ENCODE data around the gene ID2.
A peak's percentile ranks its signal among the peaks of the same experiment; 100 is the strongest.

ID2 gene

DNA sequence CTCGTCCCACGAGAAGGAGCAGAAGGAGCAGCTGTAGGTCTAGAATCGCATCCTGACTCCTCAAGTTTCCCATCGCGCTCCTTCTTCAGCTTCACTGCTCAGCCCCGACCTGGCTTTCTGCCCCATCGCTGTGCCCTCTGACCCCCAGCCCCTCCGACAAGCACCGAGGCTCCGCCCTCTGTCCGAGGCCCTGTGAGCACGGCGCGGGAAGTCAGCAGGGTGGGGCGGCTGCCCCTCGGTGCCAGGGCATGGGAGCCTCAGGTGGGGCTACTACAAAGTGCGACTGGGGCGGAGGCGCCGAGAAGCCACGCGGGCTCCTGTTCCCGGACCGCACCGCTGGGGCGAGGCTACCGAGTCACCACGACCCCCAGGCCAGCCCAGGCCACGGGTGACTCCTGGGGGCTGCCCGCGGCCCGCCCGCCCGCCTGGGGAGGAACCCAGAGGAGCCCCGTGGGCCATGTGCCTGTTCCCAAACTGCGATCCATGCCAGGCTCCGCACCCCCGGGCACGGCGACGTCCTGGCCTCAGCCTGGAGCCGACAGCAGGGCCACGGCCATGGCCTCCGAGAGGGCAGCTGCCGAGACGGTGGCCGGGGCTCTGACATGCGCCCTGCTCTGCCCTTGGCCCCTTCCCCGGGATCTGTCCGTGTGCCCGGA lies 36.6 kb upstream of the ID2 start:
- no peak for TF ChIP-seq Cebpa-rat (IDR thresholded peaks at IDR 0.05)
- Histone ChIP-seq H3K9ac (no peak overlapping the region), H3K9me3 (replicated peaks in 1 of 11) (peaks cover 37 to 46% (median 44%) of the 10 kb centered on the region in 11 experiments), H3K4me3 (no peak overlapping the region), H3K4me2 (peak overlapping the region in 3 of 11 experiments; percentile 16 to 60 (median 52); a peak in 3 of 22 replicates), H3K27ac (peak overlapping the region in 3 of 11 experiments; percentile 39 to 44 (median 42); a peak in 3 of 22 replicates), H3K36me3 (peaks cover 0 to 12% (median 0%) of the 10 kb centered on the region in 11 experiments; a peak in 3 of 22 replicates), H3K27me3 (no peaks in the 10 kb centered on the region), H3K4me1 (peaks cover 0 to 8% (median 5%) of the 10 kb centered on the region in 10 experiments; a peak in 10 of 20 replicates), H4K20me1 (no peaks in the 10 kb centered on the region)

DNA sequence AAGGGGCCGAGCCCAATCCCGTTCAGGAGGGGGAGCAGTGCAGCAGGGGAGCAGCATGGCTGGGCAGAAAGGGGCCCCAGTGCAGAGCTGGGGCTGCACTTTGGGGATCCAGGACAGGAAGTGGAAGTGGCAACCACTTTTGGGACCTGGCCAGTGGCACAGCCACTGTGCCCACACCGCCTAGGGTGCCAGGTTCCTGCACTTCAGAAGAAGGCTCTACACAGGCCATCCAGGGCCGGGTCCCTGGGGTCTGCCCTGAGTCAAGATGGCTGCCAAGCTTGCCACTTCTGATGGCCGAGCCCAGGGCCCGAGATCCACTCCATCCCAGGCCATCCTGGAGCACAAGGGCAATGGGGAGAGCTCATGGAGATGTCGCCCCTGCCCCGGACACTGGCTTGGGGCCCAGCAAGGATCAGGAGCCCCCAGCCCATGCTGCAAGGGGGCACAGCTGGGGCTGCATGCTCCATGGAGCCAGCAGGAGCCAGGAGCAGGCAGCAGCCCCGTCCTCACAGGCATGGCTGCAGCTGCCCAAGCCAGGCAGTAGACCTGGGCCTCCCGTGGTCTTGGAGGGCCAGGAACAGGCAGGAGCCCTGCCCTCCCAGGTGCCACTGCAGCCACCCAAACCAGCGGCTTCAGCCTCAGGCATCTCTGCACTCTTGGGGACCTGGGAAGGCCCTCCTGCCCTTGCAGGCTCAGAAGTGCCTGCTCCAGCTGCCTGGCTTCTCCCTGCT lies 35.0 kb upstream of the ID2 start:
- no peaks in the 10 kb centered on the region for H3K27me3 ChIP-seq
- no peak for TF ChIP-seq Cebpa-rat (IDR thresholded peaks at IDR 0.05)

DNA sequence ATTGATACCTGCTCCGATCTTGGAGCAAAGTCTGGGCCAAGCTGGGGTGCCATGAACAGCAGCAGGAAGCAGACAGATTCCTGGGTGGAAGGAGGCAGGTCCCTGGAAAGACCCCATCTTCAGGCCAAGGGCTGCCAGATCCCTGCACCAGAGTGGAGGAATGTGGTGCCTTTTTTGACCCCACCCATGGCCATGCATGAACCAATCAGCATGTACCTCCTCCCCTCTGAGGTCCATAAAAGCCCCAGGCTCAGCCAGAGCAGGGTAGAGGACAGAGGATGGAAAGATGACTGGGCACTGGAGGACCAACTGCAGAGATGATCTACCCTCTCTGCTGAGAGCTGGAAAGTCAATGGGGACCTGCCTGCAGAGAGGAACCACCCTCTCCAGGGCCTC lies 34.4 kb upstream of the ID2 start:
- H3K4me3 ChIP-seq, result 0 out of 20 replicates have a peak overlapping the region, but pooled peaks of 1 of the 10 experiments have one; percentile 28
- no peak overlapping the region for H3K9ac ChIP-seq
- peaks cover 0 to 12% (median 0%) of the 10 kb centered on the region in 11 experiments; a peak in 3 of 22 replicates for H3K36me3 ChIP-seq
- peaks cover 37 to 46% (median 44%) of the 10 kb centered on the region in 11 experiments for H3K9me3 ChIP-seq (replicated peaks in 1 of 11)
- no peak for TF ChIP-seq Cebpa-rat (IDR thresholded peaks at IDR 0.05)
- H3K4me1 ChIP-seq, result peaks cover 4 to 16% (median 11%) of the 10 kb centered on the region in 10 experiments; a peak in 17 of 20 replicates
- no peak overlapping the region for H3K27ac ChIP-seq
- no peak overlapping the region for H3K4me2 ChIP-seq
- H3K27me3 ChIP-seq, result no peaks in the 10 kb centered on the region
- no peaks in the 10 kb centered on the region for H4K20me1 ChIP-seq

More for the DNA sequence above, 35.0 kb upstream of the ID2 start:
- Histone ChIP-seq H3K36me3 (peaks cover 0 to 12% (median 0%) of the 10 kb centered on the region in 11 experiments; a peak in 3 of 22 replicates), H4K20me1 (no peaks in the 10 kb centered on the region), H3K4me2 (no peak overlapping the region), H3K4me1 (peaks cover 1 to 10% (median 6%) of the 10 kb centered on the region in 10 experiments; a peak in 17 of 20 replicates), H3K4me3 (peak overlapping the region in 1 of 10 experiments; percentile 28; a peak in 1 of 20 replicates), H3K27ac (no peak overlapping the region), H3K9me3 (replicated peaks in 1 of 11) (peaks cover 37 to 46% (median 44%) of the 10 kb centered on the region in 11 experiments), H3K9ac (no peak overlapping the region)

DNA sequence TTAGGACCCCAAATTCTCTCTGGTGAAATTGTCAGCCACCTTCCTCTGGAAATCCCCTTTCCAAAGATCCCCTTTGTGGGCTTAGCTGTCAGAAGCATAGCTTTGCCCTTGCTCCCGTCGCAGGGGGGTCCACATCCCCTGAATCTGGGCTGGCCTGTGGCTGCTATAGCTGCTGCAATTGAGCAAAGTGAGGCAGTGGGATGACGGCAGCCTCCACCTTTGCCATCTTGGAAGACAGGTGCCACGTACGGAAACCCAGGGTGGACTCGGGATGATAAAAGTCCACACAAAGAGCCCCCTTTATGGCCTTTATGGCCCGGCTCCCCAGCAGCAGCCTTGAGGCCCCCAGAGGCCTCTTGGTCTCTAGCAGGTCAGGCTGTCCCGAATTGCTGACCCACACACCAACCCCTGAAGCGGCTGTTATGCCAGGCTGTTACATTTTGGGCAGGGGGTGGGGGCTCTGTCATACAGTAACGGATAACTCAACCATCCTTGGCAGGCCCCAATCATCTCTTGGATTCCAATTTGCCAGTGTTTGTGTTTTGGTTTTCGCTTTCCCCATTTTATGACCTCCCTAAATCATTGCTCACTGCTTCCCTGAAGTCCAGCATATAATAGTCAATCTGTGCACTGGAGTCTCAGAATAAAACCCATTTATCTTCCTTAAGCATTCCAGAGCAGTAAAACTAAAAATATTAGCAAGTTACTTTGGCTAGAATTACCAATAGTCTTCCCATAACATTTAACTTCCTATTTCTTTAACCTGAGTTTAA lies 33.2 kb upstream of the ID2 start:
- Histone ChIP-seq H3K9me3 (replicated peaks in 1 of 11) (peaks cover 37 to 46% (median 44%) of the 10 kb centered on the region in 11 experiments), H3K36me3 (peaks cover 0 to 12% (median 0%) of the 10 kb centered on the region in 11 experiments; a peak in 3 of 22 replicates), H3K27me3 (no peaks in the 10 kb centered on the region), H3K4me1 (peaks cover 14 to 27% (median 23%) of the 10 kb centered on the region in 10 experiments; a peak in 18 of 20 replicates), H3K4me3 (no peak overlapping the region), H3K4me2 (no peak overlapping the region), H4K20me1 (no peaks in the 10 kb centered on the region), H3K9ac (no peak overlapping the region), H3K27ac (no peak overlapping the region)
- TF ChIP-seq Cebpa-rat (IDR thresholded peaks at IDR 0.05), result no peak

DNA sequence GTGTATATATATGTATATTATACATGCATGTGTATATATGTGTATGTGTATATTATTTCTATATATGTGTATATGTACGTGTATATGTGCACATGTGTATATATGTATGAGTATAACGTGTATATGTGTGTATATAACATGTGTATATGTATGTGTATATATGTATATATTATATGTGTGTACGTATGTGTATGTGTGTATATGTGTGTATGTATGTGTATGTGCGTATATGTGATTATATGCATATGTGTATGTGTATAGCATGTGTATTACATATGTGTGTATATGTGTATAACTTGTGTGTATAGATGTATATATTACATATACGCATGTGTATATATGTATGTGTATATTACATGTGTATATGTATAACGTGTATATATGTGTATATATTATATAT lies 32.1 kb upstream of the ID2 start:
- Histone ChIP-seq H3K9me3 (replicated peaks in 1 of 11) (peaks cover 37 to 42% (median 42%) of the 10 kb centered on the region in 11 experiments), H3K4me2 (no peak overlapping the region), H3K4me1 (peaks cover 12 to 31% (median 26%) of the 10 kb centered on the region in 10 experiments; a peak in 18 of 20 replicates), H4K20me1 (no peaks in the 10 kb centered on the region), H3K4me3 (no peak overlapping the region), H3K9ac (no peak overlapping the region), H3K27me3 (no peaks in the 10 kb centered on the region), H3K27ac (no peak overlapping the region), H3K36me3 (peaks cover 0 to 12% (median 0%) of the 10 kb centered on the region in 11 experiments; a peak in 3 of 22 replicates)
- no peak for TF ChIP-seq Cebpa-rat (IDR thresholded peaks at IDR 0.05)

DNA sequence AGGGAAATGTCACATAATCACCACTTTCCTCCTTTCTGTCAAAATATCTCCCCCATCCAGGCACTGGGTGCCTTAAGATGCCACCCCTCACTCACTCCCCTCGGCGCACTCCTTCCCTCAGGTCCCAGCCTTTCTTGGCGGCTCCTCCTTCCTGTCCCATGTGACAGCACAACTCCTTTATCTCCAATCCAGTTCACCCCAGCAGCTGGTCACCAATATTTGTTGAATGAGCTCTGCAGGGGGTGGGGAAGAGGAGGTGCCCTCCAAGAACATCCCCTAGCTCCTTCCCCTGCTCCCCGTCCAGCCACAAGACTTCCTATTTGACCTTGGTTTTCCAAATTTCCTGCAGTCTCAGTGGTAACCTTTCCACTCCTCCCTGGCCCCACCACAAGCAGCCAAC lies 31.6 kb upstream of the ID2 start:
- H3K27ac ChIP-seq, result no peak overlapping the region
- TF ChIP-seq Cebpa-rat (IDR thresholded peaks at IDR 0.05), result no peak

DNA sequence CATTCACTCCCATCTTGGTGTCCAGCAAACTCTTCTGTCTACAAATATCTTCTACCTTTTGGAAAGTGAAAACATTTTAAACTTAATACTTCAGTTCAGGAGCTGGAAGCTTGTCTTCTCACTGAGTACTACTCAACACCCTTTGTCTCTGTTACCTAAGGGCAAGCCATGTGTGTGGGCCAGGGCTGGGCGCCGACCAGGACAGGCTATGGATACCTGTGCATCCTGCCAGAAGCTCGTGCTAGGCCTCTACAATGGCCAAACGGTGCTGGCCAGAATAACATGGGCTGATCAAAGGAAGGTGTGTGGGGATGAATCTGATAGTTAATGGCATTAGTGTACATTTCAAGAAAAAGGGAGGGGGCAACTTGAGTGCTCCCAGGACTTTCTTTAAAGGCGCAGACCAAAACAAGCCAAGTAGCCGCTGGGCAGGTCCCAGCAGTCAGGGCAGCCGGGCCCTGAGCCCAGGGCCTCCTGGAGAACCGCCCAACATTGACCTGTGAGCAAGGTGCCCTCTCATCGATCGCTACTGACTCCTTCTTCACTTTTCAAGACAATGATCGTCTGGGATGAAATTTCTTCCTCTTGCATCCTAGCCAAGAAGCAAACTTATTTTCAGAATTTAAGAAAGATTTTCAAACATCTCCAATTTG lies 29.0 kb upstream of the ID2 start:
- Histone ChIP-seq H3K36me3 (no peaks in the 10 kb centered on the region), H3K9ac (peak overlapping the region in 3 of 11 experiments; percentile 13 to 26 (median 19); a peak in 1 of 22 replicates), H4K20me1 (no peaks in the 10 kb centered on the region), H3K4me2 (peak overlapping the region; percentile 5 to 90 (median 69); a peak in 20 of 22 replicates), H3K4me3 (no peak overlapping the region), H3K27ac (no peak overlapping the region), H3K9me3 (replicated peaks in 1 of 11) (peaks cover 9 to 10% (median 10%) of the 10 kb centered on the region in 11 experiments), H3K4me1 (peaks cover 18 to 50% (median 41%) of the 10 kb centered on the region in 10 experiments), H3K27me3 (no peaks in the 10 kb centered on the region; a peak in 1 of 22 replicates)
- TF ChIP-seq Cebpa-rat (IDR thresholded peaks at IDR 0.05), result no peak

More for the DNA sequence above, 31.6 kb upstream of the ID2 start:
- H3K9ac ChIP-seq, result no peak overlapping the region
- peaks cover 0 to 12% (median 0%) of the 10 kb centered on the region in 11 experiments; a peak in 3 of 22 replicates for H3K36me3 ChIP-seq
- peaks cover 35 to 37% (median 37%) of the 10 kb centered on the region in 11 experiments for H3K9me3 ChIP-seq (replicated peaks in 1 of 11)
- no peaks in the 10 kb centered on the region for H4K20me1 ChIP-seq
- H3K4me1 ChIP-seq, result peaks cover 10 to 31% (median 25%) of the 10 kb centered on the region in 10 experiments; a peak in 18 of 20 replicates
- H3K4me2 ChIP-seq, result no peak overlapping the region
- no peak overlapping the region for H3K4me3 ChIP-seq
- H3K27me3 ChIP-seq, result no peaks in the 10 kb centered on the region

DNA sequence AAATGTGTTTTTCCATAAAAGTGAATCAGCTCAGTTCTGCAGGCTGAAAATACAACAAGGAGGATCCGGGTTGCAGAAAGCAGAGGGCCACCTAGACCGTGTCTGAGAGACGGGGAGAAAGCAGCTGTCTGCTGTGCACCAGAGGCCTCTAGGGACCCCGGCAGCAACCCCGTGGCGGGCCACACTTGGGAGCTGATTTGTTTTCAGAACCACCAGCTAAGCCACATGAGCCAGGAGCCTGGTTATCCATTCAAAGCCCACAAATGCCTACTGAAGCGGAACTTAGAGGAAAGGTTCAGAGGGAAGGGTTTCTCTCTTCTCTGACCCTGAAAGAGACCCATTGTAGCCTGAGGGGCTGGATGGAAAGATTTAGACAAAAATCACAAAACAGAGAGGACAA lies 28.4 kb upstream of the ID2 start:
- Histone ChIP-seq H3K4me2 (peak overlapping the region; percentile 10 to 90 (median 69); a peak in 20 of 22 replicates), H3K4me3 (no peak overlapping the region), H3K36me3 (no peaks in the 10 kb centered on the region), H3K27me3 (no peaks in the 10 kb centered on the region; a peak in 1 of 22 replicates), H3K9me3 (replicated peaks in 1 of 11) (peaks cover 3 to 5% (median 4%) of the 10 kb centered on the region in 11 experiments), H3K27ac (no peak overlapping the region), H3K4me1 (peaks cover 21 to 56% (median 46%) of the 10 kb centered on the region in 10 experiments), H3K9ac (no peak overlapping the region), H4K20me1 (no peaks in the 10 kb centered on the region)
- TF ChIP-seq Cebpa-rat (IDR thresholded peaks at IDR 0.05), result no peak

Data from BLaER1 treated with 17β-estradiol and CSF1 and Interleukin-3, amounts not matched to agents 10 nM and 100 nM (cell line).